C1 segment of cervical spinal cord (tissue), 14 donors: ENCODE data around the gene FGF19.

Source experiments
- DNase-seq, 14 donors: peaks; one replicate each; lab custom pipeline; 2025; lab: John Stamatoyannopoulos, UW

The FGF19 gene

GRCh38 chr11:69718147-69718546 lies 14.3 kb upstream of the FGF19 start:
- peak in 1 of 14 donors; percentile 6 for DNase-seq

GRCh38 chr11:69716891-69717747 lies 13.3 kb upstream of the FGF19 start:
- no peak for DNase-seq

GRCh38 chr11:69716099-69716498 lies 12.3 kb upstream of the FGF19 start:
- no peak for DNase-seq

GRCh38 chr11:69715446-69715845 lies 11.6 kb upstream of the FGF19 start:
- DNase-seq: no peak

- no peak for DNase-seq
These were observed 8.3 kb upstream of the FGF19 start for GRCh38 chr11:69711822-69712801.

- no peak for DNase-seq
These were observed 5.0 kb upstream of the FGF19 start for GRCh38 chr11:69708736-69709401.

GRCh38 chr11:69707176-69707575 lies 3.4 kb upstream of the FGF19 start:
- DNase-seq: no peak

- DNase-seq: no peak
These were observed 2.3 kb upstream of the FGF19 start for GRCh38 chr11:69705901-69706787.

- DNase-seq: no peak
These were observed 1.6 kb upstream of the FGF19 start for GRCh38 chr11:69705351-69705811.

- no peak for DNase-seq
These were observed 859 bp upstream of the FGF19 start for GRCh38 chr11:69704508-69705253.

- DNase-seq: no peak
These were observed 412 bp downstream of the FGF19 start for GRCh38 chr11:69703453-69703767.

- DNase-seq: no peak
These were observed 911 bp downstream of the FGF19 start for GRCh38 chr11:69702769-69703452.

- DNase-seq: no peak
These were observed 1.6 kb downstream of the FGF19 start for GRCh38 chr11:69702239-69702691.

- peak in 12 of 14 donors; percentile 9 to 73 (median 43) for DNase-seq
These were observed 3.3 kb downstream of the FGF19 start for GRCh38 chr11:69700278-69701140.

GRCh38 chr11:69699213-69699612 lies 4.6 kb downstream of the FGF19 start:
- no peak for DNase-seq

- DNase-seq: no peak
These were observed 5.5 kb downstream of the FGF19 start for GRCh38 chr11:69698362-69698761.

GRCh38 chr11:69697861-69698260 lies 6.0 kb downstream of the FGF19 start:
- no peak for DNase-seq

- DNase-seq: no peak
These were observed 6.4 kb downstream of the FGF19 start for GRCh38 chr11:69697469-69697843.
